HG03442 (cell line): ENCODE measurements around the gene IDH3G.
"Not testable (repeated sequence)": the region's sequence is repeated elsewhere in the genome, so short reads cannot be mapped to it uniquely, and the experiment has no call there.

Source experiments
- ATAC-seq: cut with Tn5 transposase; IDR thresholded peaks from one replicate; pipeline ENCODE4 v1.9.1; 2021; ENCODE audit warnings: mild to moderate bottlenecking, moderate library complexity; ENCODE audit not compliant: unreplicated experiment

Gene IDH3G

DNA sequence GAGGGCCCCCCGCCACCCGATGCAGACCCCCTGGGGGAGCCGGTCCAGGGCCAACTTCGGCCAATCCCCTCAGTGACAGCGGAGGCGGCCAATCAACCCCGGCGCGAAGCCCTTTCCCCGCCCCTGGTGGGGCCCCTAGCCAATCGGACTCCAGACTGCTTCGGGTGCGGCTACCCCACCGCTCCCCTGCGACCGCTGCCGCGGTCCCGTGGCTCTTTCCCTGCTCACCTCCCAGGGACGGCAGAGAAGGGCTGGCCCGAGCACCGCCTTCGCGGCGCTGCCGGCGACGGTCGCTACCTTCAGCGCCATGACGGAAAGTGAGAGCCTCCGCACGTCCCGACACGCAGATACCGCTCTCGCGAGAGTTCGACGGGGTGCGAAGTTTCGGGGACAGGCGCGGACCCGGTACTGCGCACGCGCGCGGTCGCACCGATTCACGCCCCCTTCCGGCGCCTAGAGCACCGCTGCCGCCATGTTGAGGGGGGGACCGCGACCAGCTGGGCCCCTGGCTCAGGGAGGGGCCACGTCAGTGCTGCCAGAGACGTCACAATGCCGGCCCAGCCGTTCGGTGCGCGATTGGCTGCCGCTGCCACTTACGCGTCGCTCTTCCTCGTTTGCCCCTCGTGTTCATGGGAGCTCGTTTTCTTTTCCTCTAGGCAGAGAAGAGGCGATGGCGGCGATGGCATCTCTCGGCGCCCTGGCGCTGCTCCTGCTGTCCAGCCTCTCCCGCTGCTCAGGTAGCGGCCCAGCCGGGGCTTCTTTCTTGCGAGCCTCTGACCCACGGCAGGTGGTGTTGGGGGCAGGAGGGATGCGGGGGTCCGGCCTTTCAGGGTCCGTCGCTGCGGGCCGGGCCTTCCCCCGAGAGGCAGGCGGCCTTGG is at the start of gene IDH3G, which contains the start of gene SSR4:
Gene IDH3G (minus strand): TSS at position 358 of the 879 bp plus-strand sequence. CDS start 49 bp downstream, at position 309.
Gene SSR4 (plus strand): TSS at position 651 of the 879 bp plus-strand sequence. CDS start 20 bp downstream, at position 671.
- peak; percentile 91 for ATAC-seq

DNA sequence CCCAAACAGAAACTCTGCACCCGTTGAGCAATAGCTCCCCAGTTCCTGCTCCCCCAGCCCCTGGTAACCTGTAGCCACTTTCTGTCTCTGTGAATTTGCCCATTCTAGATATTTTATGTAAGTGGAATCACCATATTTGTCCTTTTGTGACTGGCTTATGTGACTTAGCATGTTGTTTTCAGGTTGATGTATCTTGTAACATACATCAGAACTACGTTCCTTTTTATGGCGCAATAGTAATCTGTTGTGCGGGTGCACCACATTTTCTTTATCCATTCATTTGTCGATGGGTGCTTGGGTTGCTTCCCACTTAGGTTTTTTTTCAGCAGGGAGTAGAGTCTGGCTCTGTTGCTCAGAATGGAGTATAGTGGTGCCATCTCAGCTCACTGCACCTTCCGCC is 42.7 kb upstream of the IDH3G start:
- ATAC-seq = no peak

DNA sequence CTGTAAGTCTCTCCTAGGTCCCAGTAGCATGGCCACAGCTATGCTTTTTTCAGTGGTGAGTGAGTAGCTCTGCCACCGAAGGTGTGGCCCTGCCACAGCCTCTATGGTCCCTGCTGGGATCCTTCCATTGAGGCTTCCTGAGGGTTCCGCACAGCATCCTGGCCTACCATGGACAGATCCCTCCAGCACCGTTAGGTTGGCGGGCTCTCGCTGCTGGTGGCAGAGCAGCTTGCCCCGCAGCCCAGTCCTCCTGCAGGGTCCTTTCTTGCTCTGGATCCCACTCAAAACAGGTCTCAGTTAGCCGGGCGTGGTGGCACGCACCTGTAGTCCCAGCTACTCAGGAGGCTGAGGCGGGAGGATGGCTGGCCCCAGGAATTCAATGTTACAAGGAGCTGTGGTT is 38.6 kb upstream of the IDH3G start:
- no peak for ATAC-seq

DNA sequence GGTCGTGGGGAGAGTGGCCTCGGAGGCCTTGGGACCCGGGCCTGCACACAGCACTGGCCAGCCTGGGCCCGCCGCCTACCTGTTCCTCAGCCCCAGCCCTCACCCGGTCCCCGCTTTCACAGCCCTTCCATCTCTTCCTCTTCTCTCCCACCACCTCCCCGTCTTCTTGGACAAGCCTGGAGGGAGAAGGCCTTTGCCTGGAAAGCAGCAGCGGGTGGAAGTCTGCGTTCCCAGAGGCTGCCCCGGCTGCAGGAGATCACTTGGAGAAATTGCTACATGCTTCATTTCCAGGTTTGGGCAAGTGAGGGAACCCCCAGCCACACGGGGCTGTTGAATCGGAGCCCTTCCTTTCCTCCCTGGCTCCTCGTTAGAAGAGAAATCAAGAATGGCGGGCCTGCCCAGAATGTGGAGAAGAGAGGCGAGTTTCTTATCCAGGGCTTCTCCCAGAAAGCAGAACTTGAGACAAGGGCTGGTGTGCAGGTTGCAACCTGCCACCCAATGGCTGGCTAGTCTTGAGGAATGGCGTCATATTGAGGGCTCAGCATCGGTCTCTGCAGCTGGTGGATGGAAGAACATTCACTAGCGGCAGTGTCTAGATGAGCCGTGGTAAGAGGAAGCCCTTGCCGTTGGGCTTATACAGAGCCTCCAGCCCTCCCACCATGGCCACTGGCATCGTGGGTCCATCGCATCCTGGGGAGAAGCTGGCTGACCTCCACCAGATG is 37.4 kb upstream of the IDH3G start:
- ATAC-seq = no peak

DNA sequence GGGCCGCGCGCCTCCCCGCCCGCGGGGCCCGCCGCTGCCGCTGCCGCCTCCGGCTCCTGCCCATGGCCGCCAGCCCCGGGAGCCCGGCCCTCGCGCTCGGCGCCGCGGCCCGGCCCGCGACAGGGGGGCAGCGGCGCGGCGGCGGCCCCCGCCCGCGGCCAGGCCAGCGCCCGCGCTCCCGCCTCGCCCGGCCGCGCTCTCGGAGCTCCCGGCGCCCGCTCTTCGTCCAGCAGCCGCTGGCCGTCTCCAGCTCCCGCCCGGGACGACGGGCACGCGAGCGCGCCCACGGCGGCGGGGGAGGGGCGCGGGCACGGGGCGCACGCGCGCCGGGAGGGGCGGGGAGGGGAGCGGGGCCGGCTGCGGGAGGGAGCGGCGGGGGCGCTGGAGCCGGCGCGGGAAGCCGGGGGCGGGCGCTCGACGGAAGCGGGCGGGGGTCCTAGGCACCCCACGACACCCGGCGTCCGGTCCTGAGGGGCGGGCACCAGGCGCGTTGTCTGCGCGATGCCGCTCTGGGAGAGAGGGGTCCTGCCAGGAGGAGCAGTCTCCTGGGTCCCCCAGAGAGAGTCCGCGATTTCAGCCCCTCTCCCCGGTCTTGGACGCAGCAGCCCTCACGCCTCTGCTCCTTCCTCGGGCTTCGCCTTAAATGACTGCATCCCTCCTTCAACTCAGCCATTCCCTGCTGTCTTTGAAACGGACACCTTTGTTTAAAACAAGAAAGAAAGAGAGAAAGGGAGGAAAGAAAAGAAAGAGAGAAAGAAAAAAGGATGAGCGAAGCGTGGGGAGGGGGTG is 36.7 kb upstream of the IDH3G start:
- no peak for ATAC-seq

DNA sequence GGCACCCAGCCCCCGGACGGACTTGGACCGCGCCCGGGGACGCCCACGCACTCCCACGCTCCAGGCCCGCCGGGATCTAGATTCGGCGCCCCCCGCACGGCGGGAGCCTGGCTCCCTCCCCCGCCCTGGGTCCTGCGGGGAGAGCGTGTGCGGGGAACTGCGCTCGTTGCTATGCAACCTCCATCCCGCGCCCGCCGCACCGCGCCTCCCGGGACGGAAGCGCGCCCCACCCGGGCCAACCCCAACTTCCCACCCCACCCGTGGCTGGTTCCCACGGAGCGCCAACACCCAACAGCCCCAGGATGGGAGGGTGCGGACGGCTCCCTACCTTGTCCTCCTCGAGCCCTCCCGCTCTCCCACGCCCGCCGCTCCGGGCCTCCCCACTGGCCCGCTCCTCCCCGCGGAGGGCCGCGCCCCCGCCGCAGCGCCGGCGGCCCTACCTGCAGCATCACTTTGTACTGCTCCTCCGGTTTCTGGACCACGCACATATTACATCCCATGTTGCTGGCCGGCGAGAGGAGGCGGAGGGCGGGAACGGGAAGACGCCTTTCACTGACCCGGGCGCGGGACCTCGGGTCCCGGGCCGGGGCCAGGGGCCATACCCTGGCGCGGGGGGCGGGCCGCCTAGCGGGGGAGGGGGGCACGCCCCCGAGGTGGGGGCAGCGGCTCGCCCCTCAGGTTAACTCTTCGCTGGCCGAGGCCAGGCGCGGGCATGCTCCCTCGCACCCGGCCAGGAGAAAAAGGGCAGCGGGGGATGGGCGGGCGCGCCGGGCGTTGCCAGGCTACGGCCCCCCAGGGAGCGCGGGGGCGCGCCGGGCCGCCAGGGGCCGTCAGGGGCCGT is 35.8 kb upstream of the IDH3G start, which contains the start of gene PDZD4:
Gene PDZD4 (minus strand): TSS at position 746 of the 841 bp plus-strand sequence. CDS start 246 bp downstream, at position 500.
- no peak for ATAC-seq

DNA sequence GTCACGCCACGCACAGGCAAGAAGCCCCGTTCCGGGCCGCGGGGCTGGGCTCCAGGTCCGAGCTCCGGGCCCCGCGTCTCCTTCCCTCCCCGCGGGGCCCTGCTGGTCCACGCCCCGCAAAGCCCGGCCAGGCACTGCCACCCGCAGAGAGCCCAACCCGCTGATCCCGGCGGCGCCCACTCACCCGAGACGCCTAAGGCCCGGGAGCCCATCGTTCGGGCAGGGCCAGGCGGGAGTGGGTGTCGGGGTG is 35.3 kb upstream of the IDH3G start:
- ATAC-seq = no peak

DNA sequence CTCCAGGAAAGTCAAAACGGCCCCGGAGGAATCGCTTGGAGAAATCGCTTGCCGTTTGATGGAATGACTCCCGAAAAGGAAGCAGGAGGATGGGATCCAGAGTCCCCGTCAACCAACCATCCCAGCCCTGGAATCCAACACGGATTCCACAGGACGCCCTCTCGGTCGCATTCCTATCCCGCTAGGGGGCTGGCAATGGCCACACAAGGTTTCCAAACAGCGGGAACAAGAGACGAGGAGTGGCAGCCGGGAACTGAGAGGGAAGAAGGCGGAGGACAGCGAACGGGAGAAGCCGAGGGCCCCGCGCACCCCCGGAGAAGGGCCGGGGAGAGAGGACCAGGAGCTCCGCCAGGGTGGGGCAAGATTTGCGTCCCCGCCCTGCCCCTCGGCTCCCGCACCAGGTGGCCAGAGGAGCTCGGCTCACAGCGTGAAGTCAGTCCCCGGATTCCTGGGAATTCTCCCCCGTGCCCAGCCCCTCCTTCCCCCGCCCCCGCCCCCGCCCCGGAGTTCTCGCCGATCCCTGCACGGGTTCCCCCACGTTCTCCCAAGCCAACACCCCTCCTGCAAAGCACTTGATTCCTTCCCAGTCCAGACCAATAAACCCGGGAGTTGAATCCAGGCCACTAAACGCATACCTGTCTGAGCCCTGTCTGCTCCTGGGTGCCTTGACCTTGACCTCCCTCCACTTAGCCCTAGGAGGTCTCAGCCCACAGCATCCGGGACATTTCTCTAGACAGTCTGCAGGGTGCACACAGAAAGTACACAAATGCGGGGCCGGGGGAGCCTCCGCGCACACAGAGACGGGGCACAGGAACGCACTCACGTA is 34.8 kb upstream of the IDH3G start:
- ATAC-seq = no peak

DNA sequence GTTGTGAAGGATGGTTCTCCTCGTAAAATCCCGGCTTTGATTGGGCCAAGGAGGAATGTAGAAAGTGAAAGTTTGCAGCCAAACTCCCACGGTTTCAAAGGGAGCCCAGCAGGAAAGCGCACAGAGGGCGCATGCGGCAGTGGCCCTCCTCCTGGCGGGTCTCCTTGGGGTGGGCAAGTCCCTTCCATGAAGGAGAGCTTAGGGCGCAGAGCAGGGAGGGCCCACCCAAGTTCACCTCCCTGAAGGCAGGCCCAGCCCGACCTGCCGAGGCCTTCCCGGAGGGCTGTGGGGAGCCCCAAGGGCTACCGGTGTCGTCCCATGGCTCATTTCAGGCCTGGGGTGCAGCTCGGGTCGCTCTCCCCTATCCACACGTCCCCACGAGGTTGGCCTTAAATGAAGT is 34.1 kb upstream of the IDH3G start:
- no peak for ATAC-seq

DNA sequence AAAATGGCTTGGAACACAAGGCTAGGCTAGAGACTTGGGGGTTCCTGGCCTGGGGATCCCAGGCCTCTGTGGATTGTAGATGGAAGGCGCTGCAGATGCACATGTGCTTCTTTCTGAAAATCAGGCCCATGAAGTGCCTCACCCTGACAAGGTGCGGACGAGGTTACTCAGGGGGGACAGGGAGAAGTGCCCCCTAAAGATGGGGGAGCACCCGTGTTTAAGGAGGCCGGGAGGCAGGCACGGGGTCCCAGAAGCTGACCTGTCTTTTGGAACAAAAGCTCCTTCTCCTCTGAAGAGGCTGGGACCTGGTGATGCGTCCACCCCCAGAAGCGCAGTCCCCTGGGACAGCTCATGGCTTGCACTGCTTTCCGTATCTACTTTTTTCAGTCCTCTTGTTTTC is 33.7 kb upstream of the IDH3G start:
- ATAC-seq = no peak

DNA sequence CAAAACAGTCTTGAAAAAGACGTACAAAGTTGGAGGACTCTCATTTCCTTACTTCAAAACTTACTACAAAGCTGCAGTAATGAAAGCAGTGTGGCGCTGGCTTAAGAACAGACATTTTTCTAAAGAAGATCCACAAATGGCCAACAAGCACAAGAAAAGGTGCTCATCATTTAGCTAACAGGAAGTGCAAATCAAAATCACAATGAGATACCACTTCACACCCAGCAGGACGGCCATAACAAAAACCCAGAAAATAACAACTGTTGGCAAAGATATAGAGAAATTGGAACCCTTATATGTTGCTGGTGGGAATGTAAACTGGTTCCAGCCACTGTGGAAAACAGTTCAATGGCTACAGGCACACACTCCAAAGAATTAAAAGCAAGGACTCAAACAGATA is 32.8 kb upstream of the IDH3G start:
- ATAC-seq = no peak

DNA sequence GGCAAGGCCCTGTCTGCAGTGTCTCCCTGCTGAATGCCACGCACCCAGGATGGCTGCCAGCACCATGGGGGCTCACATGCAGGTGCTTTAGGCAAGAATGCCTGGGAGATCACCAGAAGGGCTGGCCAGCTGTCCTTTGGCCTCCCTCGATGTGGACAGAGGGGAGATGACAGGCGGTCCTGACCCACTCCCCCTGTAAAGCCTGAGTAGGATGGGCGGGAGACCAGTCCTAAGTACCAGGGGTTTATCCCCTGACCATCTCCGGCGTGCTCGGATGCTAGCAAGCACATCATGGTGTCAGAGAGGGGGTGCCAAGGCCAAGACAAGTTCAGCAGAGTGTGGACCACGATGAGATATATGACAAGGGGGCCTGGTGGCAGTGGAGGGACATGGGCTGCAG is 30.9 kb upstream of the IDH3G start:
- no peak for ATAC-seq

DNA sequence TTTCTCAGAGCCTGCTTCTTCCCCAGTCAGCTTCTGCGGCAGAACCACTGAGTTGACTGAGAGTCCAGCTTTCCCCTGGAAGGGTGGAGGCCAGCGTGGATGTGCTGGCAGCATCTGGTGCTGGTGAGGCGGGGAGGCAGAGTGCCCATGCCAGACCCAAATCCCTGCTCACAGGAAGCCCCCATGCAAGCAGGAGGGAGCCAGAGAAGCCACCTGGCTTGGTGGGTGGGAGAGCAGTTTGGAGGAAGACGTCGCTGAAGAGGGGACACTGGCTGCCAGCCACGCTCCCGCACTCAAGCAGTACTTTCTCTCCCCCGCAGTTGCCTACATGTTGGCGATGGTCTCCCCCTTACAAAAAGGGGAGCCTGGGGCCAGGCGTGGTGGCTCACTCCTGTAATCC is 30.2 kb upstream of the IDH3G start:
- ATAC-seq = no peak

DNA sequence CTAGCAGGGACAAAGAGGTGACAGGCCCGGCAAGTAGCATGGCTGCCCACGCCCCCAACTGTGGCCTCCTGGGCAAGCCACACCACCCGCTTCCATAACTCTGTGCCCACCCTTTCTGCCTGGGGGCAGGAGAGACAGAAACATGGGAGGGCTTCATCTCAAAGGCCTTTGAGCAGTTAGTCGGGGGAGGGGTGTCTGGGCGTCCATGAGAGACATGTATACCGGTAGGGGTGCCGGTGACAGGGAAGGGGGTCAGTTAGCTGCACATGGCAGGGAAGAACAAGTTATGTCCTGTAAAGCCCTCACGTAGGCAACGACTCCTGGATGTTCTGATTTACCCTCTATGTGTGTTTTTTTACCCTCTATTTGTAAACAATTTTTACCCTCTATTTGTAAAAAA is 26.9 kb upstream of the IDH3G start:
- ATAC-seq = no peak

DNA sequence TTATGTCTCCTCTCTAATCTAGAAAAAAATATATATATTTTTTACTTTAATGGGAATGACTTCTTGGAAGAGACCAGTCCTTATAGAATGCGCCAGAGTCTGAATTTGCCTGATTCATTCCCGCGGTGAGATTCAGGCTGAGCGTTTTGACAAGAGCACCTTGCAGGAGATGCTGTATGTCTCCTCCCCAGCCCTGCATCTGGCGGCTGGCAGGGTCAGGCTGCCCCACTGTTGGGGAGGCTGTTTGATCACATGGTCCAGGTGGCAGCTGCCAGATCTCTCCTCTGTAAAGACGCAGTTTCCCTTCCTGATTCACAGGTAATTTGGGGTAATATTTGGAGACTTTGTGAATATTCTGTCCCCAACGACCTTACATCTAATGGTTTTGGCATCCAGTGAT is 26.4 kb upstream of the IDH3G start:
- ATAC-seq = no peak

DNA sequence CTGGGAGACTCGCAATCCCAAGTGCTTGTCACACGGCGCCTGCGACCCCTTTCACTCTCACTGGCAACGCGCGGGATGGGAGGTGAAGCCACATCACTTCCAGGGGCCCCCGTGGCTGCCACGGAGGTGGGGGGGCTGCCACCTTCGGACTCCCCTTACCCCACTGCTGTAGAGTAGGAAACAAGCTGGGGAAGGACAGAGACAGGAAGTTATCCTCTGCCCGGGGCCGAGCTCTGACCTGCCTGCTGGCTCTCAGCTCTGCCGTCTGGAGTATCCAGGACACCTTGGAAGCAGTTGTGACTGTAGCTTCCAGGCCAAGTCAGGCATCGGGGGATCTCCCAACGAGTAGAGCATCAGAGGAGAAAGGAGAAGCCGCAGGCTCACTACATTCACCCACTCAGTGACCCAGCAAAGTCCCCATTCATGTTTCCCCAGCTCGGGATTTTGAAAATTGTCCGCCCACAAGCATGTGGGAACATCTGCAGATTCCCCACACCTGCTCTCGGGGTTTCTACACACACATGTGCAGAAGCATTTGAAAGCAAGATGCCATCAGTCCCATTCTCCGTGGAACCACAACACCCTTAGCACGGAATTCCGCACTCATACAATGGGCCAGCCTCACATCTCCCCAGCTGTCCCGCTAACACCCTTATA is 25.3 kb upstream of the IDH3G start:
- ATAC-seq = no peak

DNA sequence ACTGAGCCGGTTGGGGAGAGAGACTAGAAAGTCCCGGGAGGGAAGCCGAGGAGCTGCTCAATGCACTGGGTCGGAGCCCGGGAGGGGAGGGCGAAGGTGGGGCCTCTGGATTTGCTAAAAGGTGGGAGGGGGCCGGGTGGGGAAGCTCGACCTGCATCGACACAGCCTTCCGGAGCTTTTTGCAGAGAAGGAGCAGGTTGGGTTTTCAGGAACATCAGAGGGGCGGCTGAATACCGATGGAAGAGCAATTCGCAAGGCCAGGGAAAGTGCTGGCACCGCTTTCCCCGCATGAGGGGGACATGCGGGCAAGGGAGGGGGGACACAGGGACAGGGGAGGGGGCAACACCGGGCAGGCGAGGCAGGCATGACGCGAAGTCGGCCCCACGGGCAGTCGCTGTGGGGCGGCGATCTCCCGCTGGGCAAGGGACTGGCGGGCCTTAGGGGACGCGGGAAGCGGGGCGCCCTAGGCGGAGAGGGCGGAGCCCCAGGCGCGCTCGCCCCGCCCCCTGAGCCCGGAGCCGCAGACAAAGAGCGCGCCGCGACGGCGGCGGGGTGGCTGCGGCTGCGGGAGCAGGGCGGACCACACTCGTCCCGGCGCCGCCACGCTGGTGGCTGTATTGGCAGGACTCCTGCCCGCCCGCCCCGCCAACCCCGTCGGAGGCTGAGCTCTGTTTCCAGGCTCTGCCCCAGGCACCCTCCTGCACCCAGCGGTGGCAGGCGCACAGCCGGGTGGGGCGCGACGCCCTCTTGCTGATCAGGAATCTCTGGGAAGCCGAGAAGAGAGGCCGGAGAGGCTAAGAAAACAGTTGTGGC is 24.6 kb upstream of the IDH3G start:
- ATAC-seq = no peak

DNA sequence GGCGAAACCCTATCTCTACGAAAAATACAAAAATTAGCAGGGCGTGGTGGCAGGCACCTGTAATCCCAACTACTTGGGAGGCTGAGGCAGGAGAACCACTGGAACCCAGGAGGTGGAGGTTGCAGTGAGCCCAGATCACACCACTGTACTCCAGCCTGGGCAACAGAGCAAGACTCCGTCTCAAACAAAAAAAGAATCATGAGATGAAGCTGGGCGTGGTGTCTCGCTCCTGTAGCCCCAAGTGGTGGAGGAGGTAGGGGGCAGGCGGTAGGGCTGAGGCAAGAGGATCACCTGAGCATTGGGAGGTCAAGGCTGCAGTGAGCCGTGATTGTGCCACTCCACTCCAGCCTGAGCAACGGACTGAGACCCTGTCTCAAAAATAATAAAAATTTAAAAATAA is 23.9 kb upstream of the IDH3G start:
- ATAC-seq = not testable (repeated sequence)
